ENCODE data around the gene GMIP.

The GMIP gene

GRCh38 chr19:19656451-19657396 lies 13.3 kb upstream of the GMIP start:
- no peak for DNase-seq (ENCODE audit: low read depth)
- TF ChIP-seq CTCF (conservative IDR thresholded peaks at IDR 0.05; ENCODE audit: low read depth, low read length): no peak
- H3K4me3 ChIP-seq (ENCODE audit: low read depth, low read length): no peak overlapping the region

GRCh38 chr19:19655641-19656343 lies 12.3 kb upstream of the GMIP start:
- H3K4me3 ChIP-seq (ENCODE audit: low read depth, low read length): no peak overlapping the region
- DNase-seq (ENCODE audit: low read depth): no peak

GRCh38 chr19:19655051-19655594 lies 11.7 kb upstream of the GMIP start:
- H3K4me3 ChIP-seq (ENCODE audit: low read depth, low read length): no peak overlapping the region
- DNase-seq (ENCODE audit: low read depth): no peak
- TF ChIP-seq CTCF (conservative IDR thresholded peaks at IDR 0.05; ENCODE audit: low read depth, low read length): no peak

More at GRCh38 chr19:19655641-19656343, 12.3 kb upstream of the GMIP start:
- TF ChIP-seq CTCF (conservative IDR thresholded peaks at IDR 0.05; ENCODE audit: low read depth, low read length): no peak

- H3K4me3 ChIP-seq (ENCODE audit: low read depth, low read length): no peak overlapping the region
- no peak for TF ChIP-seq CTCF (conservative IDR thresholded peaks at IDR 0.05; ENCODE audit: low read depth, low read length)
- no peak for DNase-seq (ENCODE audit: low read depth)
These were observed 11.0 kb upstream of the GMIP start for GRCh38 chr19:19654441-19654840.

- TF ChIP-seq CTCF (conservative IDR thresholded peaks at IDR 0.05; ENCODE audit: low read depth, low read length): no peak
- DNase-seq (ENCODE audit: low read depth): no peak
- H3K4me3 ChIP-seq (ENCODE audit: low read depth, low read length): no peak overlapping the region
These were observed 10.2 kb upstream of the GMIP start for GRCh38 chr19:19653597-19654147.

- H3K4me3 ChIP-seq (ENCODE audit: low read depth, low read length): no peak overlapping the region
- no peak for TF ChIP-seq CTCF (conservative IDR thresholded peaks at IDR 0.05; ENCODE audit: low read depth, low read length)
- DNase-seq (ENCODE audit: low read depth): no peak
These were observed 9.2 kb upstream of the GMIP start for GRCh38 chr19:19652482-19653295.
